ENCODE results near the gene RHO.

RHO gene

DNA sequence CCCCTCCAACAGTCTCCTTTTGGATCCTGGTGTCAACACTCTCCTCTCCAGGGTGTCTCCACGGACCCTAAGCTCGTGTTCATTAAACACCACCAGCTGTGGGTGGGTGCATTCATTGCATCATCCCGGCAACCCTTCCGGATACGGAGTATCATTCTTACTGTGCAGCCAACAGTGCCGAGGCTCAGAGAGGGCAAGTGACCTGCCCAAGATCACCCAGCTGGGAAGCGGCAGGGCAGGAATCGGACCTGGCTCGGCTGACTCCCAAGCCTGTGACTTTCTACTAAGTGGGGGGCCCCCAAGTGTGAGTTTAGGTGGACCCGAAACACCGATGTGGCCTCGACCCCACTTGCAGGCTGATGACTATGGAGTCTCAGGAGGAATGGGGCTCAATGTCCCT is 34.9 kb downstream of the RHO start:
- DNase-seq: no peak

- no peak for DNase-seq
These were observed 35.6 kb downstream of the RHO start for GRCh38 chr3:129563850-129564535.

DNA sequence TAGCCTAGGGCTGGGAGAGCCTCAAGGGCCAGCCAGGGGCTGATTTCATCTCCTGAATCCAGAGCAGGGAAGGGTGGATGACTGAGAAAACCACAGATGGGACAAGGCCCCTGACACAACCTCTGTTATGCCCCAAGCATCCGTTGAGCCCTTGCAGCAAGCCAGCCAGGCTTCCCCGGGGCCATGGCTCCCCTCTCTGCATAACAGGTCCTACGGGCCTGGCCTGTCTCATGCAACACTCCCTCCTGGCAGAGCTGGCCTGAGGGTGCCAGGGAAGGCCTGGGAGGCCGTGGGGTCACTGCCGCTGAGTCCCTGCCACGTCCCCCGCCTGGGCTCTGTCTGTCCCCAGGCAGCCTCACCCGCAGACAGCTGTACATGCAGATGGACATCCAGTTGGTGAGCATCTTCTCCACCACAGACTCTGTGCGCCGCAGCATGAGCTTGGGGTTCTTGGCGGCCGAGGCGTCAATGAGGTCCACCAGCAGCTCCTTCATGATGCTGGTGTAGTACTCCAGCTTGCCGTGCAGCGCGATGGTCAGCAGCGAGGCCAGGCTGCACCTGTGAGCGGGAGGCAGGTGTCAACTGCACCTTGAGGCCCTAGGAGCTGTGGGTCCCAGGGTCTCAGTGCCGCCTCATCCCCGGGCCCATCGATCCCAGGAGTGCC is 36.7 kb downstream of the RHO start:
- DNase-seq: no peak

- DNase-seq: no peak
These were observed 37.5 kb downstream of the RHO start for GRCh38 chr3:129565902-129566301.

GRCh38 chr3:129567176-129567705 is 38.8 kb downstream of the RHO start:
- DNase-seq: no peak

DNA sequence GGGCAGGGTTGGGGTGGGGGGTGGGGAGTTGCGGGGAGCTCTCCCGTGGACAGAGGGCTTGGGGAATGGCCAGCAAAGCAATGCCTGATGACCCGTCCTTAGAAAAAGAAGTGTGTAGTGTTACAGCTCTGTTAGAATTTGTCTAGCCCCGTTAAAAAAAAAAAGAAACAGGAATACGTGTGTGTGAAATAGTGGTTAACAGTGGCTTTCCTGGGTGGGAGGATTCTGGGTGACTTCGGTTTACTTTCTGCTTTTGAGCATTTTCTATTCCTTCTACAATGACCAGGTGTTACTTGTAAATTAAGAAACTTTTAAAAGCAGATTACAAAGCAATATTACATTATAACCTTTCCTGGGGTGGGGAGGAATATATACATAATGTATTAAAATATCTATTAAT is 39.5 kb downstream of the RHO start:
- no peak for DNase-seq

GRCh38 chr3:129569856-129570255 is 41.4 kb downstream of the RHO start:
- DNase-seq: no peak

DNA sequence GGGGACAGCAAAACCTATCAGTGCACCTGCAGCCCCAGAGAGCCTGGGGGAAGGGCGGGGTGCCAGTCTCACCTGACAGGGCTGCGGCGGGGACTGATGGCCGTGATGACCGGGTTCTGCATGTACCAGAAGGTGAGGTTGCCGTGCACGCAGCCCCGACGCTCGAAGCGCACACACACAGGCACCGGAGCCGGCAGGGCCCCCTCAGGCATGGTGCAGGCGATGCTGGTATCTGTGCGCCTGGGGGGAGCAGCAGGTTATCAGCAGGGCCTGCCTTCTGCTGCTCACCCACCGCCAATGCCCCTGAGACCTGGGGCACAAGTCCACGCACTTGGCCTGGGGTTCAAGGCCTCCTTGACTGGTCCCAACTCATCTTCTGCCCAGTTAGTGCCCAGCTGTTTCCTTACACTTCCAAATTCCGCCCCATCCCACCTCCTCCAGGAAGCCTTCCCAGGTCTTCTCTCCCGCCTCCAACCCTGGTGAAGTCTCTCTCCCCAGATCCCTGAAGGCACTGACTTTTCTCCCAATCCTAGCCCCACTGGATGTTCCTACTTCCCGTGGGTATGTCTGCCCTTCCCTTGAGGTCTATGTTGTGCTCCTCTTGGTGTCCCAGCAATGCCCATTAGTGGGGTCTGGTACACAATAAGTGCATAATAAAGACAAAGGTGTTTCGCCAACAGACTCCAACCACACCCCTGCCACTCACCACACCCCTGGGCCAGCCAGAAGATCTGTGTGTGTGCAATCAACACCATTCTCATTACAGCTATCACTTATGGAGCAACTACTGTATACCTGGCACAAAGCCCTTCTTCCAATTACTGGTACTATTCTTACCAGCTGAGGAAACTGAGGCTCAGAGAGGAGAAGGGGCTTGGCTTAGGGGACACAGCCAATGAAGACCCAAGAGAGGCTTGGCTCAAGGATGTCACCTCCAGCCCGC is 43.4 kb downstream of the RHO start:
- DNase-seq: no peak

DNA sequence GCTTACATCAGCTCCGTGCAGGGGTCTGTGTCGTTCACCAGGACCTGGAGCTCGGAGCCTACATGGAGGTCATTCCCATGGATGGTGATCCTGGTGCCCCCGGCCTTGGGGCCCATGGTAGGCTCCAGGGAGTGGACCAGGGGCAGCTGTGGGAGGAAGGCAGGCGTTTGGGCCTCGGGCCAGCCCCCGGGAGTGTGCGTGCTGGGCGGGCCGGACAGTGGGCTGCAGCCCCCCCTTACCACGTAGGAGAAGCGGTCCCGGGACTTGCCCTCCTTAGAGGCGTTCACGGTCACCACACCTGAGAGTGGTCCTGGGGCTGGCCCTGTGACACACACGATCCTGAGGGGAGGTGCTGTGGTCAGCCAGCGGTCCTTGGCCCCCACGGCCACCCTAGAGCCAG is 44.2 kb downstream of the RHO start:
- no peak for DNase-seq

- no peak for DNase-seq
These were observed 45.1 kb downstream of the RHO start for GRCh38 chr3:129573493-129573892.

DNA sequence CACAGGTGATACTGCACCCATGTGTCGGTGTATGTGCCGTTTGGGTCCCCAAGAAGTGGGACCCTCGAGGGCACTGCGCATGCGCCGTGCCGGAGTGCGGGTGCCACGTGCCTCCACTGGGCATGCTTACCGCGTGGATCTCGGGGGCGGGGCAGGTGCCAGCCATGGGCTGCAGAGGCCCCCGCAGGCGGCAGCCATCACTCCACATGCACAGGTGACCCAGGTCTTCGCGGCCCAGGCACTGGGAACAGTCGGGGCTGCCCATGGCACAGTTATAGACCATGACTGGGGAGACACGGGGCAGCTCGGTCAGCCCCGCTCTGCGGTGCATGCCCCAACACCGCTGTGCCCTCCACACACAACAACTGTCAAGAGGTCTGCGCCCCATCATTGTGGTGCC is 45.8 kb downstream of the RHO start:
- DNase-seq: no peak

DNA sequence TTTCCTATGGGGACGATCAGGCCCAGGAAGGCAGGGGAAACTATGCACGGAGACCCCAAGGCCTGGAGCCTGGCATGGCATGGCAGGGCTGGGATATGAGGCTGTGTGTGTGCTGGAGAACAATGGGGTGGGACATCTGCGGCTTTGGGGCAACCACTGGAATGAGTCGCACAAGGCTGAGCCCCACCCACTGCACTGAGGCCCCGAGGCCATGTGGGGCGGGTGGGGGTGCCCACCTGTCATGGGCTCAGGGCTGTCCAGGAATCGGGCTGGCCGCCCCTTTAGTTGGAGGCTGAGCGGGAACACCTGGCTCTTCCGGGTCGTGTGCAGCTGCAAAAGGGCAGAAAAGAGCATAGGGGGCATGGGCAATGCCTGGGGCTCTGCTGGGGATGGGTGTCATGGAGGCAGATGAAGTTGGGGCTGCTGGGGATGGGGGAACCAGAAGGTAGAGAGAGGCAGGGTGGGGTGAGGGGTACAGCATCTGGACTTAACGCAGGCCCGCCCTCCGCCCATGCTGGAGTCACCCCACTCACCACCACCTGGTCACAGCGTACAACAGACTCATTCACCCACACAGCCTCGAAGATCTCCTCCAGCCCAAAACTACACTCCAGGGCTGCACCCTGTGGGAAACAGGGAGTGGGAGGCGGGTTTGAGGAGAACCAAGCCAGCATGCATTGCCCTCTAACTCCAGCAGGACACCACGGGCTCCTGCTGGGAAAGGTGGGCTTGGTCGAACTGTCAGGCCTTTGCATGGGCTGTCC is 47.0 kb downstream of the RHO start:
- no peak for DNase-seq

GRCh38 chr3:129575997-129576384 is 47.6 kb downstream of the RHO start:
- no peak for DNase-seq

GRCh38 chr3:129576514-129577352 is 48.3 kb downstream of the RHO start:
- DNase-seq: no peak

DNA sequence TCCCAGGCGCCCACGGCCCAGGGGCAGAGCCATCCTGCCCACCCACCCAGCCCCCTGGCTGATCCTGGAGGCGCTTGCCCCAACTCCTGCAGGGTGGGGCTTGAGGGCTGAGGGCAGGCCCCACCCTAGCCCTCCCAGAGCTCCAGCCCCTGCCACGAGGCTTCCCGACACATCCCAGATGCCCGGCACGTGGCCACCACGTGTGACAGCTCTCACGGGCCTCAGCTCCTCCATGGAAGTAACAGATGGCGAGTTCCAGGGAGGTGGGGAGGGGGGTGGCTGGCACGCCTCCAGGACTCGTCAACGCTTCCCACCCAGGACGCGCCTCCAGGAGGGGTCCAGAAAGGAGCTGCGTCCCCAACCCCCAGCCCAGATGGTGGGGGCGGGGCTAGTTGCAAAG is 48.9 kb downstream of the RHO start:
- no peak for DNase-seq

GRCh38 chr3:129577925-129578786 is 49.7 kb downstream of the RHO start:
- no peak for DNase-seq

DNA sequence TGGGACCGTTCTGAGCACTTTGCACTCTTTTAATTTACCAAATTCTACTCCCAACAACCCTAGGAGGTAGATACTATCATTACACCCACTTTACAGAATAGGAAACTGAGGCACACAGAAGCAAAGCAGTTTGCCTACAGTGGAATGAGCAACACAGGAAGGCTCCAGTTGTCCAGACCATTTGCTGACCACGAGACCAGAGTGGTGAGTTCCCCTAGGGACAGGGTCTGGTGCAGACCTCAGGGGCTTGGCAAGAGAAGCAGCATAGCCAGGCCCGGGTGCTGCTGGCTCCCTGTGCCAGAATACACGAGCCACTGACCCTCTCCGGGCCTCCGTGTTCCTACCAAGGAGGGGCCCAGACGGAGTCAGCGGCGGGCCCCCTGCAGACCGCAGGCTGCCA is 51.6 kb downstream of the RHO start:
- DNase-seq: no peak

GRCh38 chr3:129581623-129582022 is 53.2 kb downstream of the RHO start:
- no peak for DNase-seq

- DNase-seq: no peak
These were observed 54.4 kb downstream of the RHO start for GRCh38 chr3:129582799-129583198.

- DNase-seq: no peak
These were observed 54.9 kb downstream of the RHO start for GRCh38 chr3:129583289-129583688.

GRCh38 chr3:129584631-129585030 is 56.2 kb downstream of the RHO start:
- no peak for DNase-seq
